Activated CD4-positive, alpha-beta T cell treated with anti-CD3 and anti-CD28 coated beads, Interleukin-2, amount 50 U/mL, for 1 hour (primary cell): ENCODE results near the gene ADORA1.

Experiments used
- DNase-seq: peaks from one replicate; pipeline ENCODE4 v3.0.0-alpha.2; 2020

Gene ADORA1

DNA sequence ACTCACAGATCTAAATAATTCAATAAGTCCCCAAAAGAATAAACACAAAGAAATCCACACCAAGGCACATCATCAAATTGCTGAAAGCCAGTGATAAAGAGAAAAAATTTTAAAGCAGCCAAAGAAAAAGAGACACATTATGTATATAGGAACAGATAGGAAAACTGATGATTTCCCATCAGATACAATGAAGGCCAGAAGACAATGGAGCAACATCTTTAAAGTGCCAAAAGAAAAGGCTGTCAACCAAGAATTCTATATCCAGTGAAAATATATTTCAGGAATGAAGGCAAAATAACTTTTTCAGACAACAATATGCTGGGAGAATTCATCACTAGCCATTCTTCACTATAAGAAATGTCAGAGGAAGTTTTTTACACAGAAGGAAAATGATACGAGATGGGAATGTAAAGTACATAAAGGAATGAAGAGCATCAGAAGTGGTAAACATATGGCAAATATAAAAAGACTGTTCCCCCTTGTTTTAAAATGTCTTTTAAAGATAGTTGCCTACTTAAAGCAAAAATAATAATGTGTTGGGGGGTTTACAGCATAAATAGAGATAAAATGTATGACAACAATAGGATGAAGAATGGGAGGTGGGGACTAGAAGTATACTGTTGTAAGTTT lies 32.4 kb upstream of the ADORA1 start:
- DNase-seq: no peak

- DNase-seq: no peak
Measured at GRCh38 chr1:203096566-203096965, 31.0 kb upstream of the ADORA1 start.

GRCh38 chr1:203097001-203097400 lies 30.5 kb upstream of the ADORA1 start:
- DNase-seq: no peak

GRCh38 chr1:203098445-203098844 lies 29.1 kb upstream of the ADORA1 start:
- DNase-seq: no peak

DNA sequence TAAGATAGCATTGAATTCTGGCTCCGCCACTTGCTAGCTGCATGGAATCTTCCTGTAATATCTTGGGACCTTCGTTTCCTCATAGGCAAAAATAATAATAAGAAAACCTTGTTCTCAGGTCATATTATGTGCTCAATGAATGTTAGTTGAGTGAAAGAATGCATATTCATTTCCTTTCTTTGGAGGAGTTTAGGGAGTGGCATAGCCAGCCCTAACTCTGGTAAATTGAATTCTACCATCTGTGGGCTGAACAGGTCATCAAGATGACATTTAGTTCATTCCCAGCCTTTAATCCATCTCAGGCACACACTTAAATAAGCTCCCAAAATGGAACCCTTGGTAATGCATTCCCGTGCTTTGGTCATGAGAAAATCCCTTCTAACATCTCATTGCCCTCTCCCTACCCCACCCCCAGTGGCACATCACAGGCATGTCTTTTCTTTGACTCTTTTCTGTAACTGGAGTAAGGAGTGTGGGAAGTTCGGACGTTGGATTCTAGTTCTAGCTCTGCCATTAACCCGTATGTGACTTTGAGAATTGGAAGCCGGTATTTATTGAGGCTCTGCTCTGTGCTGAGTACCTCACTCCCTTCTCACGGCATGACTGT lies 28.5 kb upstream of the ADORA1 start:
- no peak for DNase-seq

GRCh38 chr1:203099805-203100515 lies 27.6 kb upstream of the ADORA1 start:
- DNase-seq: no peak

DNA sequence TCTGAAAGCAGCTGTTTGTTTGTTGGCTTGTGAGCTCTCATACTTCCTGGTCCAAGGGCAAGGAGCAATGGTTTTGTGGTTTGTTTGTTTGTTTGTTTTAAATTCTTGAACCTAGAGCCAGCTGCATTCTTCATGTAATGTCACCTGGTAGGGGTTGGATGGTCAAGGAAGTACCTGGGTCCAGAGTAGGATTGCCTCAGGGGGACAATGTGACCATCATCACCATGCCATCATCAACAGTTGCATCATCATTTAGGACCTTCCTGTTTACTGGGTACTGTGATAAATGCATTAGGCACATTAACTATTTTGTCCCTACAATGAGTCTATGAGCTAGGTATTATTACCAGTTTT lies 27.0 kb upstream of the ADORA1 start:
- no peak for DNase-seq

GRCh38 chr1:203101813-203102634 lies 25.5 kb upstream of the ADORA1 start:
- no peak for DNase-seq

DNA sequence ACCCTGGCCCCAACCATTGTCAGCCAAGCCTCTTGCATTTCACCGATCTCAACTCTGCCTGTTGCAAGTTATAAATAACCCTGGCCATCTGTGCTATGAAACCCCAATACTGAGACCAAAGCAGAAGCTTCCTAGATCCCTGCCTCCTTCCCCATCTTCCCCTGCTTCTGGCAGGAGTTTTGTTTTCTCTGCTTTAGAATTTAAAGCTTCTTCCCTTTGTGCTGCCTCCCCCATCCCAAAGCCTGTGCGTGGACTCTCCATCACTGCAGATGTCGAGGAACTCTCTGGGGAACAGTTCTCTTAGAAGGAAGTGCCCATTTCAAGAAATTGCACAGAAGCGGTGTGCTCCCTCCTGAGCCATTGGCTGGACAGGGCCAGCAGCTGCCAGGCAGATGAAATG lies 24.3 kb upstream of the ADORA1 start:
- DNase-seq: no peak

DNA sequence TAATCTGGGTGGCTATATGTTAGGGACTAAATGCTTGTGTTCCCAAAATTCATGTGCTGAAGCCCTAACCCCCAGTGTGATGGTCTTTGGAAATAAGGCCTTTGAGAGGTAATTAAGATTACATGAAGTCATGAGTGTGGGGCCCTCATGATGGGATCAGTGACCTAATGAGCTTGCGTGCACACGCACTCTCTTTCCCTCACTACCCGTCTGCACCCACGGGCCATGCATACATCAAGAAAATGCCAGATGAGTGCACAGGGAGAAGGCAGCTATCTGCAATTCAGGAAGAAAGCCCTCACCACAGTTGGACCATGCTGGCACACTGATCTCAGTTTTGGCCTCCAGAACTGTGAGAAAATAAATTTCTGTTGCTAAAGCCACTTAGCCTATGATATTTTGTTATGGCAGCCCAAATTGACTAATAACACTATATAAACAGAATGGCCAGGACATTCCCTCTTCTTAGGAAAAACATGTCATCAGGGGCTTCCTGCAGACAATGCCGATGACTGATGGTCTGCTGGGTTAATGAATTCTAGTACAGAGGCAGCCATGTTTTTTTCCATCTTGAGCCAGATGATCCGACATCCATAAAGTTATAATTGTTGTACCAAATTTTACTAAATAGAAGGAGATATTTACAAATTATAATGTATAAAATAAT lies 23.6 kb upstream of the ADORA1 start:
- DNase-seq: no peak

GRCh38 chr1:203104789-203105390 lies 22.6 kb upstream of the ADORA1 start:
- DNase-seq: no peak

GRCh38 chr1:203112475-203112874 lies 15.1 kb upstream of the ADORA1 start:
- DNase-seq: no peak

DNA sequence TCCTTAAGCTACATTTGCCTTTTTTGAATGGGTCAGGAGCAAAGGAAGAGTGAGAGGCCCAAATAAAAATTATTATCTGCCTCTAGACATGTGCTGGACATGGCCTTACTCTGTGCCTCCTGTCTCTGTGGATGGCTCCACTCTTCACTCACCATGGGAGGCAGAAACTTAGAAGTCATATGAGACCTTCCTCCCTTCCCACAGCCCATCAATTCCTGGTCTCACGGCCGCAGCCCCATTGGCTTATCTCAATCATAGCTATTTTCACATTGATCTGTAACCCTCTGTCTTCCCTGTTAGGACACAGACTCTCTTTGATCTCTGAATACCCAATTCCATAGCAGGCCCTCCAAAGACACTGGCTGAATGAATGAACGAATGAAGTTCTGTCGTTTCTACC lies 14.2 kb upstream of the ADORA1 start:
- DNase-seq: no peak

GRCh38 chr1:203114202-203114601 lies 13.3 kb upstream of the ADORA1 start:
- no peak for DNase-seq

DNA sequence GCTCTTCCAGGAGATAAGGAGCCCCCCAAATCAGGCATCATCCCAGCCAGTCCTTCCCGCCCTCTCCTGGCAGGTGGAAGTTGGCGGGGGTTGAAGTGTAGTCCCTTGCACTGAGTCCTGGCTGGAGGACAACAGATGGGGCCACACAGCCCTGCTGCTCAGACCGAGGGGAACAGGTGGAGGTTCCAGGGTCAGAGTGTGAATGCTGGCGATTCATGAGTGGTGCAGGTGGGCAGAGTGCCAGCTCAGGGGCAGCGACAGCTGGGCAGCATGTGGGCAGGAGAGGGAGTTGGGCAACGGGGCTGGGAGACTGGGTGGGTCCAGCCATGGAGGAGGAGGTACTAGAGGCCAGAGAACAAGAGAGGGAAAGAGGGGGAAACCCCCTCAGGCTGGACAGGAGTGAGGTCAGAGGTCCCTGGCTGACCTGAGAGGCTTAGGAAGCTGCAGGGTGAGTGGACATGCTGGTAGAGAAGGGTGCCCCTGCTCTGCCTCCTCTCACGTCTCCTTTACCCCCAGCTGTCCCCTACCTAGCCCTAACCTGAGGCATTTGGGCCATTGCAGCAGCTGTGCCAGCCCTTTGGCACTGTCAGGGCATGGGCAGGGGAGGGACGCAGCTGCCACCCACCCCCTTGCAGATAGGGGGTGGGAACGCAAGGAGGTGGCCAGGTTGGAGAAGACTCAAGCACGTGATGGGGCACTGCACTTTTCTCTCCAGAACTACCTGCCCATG lies 11.3 kb upstream of the ADORA1 start:
- no peak for DNase-seq

DNA sequence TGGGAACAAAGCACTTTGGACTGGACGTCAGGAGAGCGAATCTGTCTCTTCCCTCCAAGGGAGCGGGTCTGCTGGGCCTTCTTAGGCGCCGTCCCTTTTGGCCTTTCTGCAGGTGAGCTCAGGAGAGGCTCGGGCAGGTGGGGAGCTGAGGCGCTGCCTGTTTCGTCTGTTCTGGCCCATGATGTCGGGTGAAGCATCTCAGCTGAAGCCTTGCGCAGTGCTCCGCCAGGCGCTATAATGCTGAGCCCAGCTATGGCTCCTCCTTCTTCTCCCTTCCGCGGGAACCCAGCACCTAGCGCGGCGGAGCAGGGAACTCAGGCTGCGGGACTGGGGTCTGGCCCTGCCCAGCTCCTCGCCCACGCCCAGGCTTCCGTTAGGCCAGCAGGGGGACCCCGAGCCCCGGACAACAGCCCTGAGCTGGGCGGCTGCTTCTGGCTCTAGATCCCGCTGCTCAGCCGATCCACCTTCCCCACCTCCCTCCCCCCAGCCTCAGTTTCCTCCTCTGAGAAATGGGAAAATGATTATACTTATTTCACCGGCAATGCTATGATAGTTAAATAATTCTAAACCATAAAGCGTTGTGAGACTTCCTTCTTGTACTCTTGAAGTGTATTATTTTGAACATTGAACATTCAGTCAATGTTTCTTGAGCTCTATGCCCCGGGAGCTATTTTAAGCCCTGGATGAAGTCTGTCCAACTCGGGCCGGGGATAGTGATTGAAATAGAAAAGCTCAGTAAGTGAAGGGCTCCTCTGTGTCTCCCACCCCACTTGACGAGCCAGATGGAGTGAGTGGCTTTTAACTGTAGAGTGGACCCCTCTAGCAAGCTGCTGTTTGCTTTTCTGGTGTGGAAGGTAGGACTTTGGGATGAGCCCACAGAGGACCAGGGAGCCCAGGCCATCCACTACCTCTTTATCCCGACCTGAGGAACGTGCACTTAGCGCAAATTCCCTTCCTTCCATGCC lies 9.6 kb upstream of the ADORA1 start:
- DNase-seq: peak; percentile 11

GRCh38 chr1:203120325-203121153 lies 7.0 kb upstream of the ADORA1 start:
- no peak for DNase-seq

- no peak for DNase-seq
Measured at GRCh38 chr1:203121186-203122015, 6.1 kb upstream of the ADORA1 start.

GRCh38 chr1:203122159-203122558 lies 5.4 kb upstream of the ADORA1 start:
- DNase-seq: no peak
